ENCODE data around the gene GEMIN8.

DNA sequence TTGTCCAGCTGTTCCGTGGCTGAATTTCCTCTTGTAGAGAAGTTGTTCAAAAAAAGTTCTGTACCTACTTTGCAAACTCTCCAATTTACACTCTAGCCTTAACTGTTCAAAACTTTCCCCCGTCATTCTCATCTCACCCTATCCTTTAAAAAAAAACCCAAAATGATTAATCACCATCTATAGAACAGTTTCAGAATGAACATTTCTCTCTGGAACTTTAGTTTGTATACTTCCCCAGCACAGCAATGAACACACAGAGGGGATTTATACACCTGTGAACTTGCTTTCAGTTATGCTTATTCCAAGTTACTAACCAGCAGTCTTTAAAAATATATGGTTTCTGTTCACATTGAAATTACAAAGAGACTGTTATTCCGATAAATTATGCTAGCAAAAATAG lies 1.2 kb downstream of the GEMIN8 start:
- TF ChIP-seq, protein P1, sequence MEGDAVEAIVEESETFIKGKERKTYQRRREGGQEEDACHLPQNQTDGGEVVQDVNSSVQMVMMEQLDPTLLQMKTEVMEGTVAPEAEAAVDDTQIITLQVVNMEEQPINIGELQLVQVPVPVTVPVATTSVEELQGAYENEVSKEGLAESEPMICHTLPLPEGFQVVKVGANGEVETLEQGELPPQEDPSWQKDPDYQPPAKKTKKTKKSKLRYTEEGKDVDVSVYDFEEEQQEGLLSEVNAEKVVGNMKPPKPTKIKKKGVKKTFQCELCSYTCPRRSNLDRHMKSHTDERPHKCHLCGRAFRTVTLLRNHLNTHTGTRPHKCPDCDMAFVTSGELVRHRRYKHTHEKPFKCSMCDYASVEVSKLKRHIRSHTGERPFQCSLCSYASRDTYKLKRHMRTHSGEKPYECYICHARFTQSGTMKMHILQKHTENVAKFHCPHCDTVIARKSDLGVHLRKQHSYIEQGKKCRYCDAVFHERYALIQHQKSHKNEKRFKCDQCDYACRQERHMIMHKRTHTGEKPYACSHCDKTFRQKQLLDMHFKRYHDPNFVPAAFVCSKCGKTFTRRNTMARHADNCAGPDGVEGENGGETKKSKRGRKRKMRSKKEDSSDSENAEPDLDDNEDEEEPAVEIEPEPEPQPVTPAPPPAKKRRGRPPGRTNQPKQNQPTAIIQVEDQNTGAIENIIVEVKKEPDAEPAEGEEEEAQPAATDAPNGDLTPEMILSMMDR (IDR thresholded peaks at IDR 0.05), result no peak
- TF ChIP-seq TCF7L2 (IDR thresholded peaks at IDR 0.05; ENCODE audit: low read depth, low read length) (no peak), SIN3A (IDR thresholded peaks at IDR 0.05; ENCODE audit: borderline replicate concordance, insufficient read depth, low read depth, low read length) (no peak), POLR2AphosphoS5 (IDR thresholded peaks at IDR 0.05; ENCODE audit: low read depth, low read length) (no peak)
- TF ChIP-seq, protein P2, sequence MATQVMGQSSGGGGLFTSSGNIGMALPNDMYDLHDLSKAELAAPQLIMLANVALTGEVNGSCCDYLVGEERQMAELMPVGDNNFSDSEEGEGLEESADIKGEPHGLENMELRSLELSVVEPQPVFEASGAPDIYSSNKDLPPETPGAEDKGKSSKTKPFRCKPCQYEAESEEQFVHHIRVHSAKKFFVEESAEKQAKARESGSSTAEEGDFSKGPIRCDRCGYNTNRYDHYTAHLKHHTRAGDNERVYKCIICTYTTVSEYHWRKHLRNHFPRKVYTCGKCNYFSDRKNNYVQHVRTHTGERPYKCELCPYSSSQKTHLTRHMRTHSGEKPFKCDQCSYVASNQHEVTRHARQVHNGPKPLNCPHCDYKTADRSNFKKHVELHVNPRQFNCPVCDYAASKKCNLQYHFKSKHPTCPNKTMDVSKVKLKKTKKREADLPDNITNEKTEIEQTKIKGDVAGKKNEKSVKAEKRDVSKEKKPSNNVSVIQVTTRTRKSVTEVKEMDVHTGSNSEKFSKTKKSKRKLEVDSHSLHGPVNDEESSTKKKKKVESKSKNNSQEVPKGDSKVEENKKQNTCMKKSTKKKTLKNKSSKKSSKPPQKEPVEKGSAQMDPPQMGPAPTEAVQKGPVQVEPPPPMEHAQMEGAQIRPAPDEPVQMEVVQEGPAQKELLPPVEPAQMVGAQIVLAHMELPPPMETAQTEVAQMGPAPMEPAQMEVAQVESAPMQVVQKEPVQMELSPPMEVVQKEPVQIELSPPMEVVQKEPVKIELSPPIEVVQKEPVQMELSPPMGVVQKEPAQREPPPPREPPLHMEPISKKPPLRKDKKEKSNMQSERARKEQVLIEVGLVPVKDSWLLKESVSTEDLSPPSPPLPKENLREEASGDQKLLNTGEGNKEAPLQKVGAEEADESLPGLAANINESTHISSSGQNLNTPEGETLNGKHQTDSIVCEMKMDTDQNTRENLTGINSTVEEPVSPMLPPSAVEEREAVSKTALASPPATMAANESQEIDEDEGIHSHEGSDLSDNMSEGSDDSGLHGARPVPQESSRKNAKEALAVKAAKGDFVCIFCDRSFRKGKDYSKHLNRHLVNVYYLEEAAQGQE (IDR thresholded peaks at IDR 0.05; ENCODE audit: insufficient read depth in 1 of 2, low read depth in 2 of 2, low read length in 1 of 2), result no peak

All from Panc1 (cell line).